ENCODE measurements around the gene PDE9A. TPM values are rescaled to one million over a fixed set of nuclear protein-coding genes. Genes with fewer than 3 reads are reported as not detected.

The PDE9A gene
- total RNA-seq, 4 donors from 2014 or later = 10.6 to 83.2 (median 28.5) TPM

DNA sequence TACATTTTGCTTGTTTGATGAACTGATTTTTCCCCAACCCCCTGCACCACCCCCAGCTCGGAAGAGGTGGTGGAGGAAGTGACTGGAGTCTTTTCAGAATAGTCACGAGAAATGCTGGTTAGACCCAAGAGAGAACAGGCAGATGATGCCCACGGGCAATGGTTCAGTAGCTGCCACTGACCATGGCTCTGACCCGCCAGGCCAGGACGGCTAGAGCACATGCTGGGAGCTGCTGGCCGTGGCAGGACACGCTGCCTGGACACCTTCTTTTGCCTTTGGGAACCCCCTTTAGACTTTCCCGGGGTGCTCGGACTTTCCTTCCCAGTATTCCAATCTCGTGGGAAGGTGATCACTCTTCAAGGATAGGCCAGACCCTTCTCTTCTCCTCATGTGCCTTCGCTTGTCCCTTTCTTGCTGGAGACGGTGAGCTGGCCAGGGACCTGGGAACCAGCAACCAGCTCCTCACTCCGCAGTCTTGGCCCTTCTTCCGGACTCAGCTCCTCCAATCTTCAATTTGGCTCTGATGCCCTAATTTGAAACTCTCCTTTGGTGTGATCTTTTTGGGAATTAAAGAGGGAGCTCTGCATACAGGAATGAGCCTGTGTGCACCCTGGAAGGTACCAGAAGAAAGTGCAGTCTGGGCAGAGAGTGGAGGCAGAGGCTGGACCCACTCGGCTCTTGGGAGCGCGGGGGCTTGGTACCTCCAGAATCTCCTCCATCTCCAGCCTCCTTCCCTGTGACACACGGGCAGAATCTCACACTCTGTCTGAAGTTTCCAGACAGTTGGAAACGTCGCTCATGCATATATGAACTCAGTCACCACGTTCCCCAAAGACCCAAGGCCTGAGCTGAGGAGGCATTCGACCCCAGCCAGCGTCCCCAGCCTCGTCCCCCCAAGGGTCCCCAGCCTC, 4.0 kb upstream of the PDE9A start:
- ATAC-seq = no peak
- TF ChIP-seq, protein P1, sequence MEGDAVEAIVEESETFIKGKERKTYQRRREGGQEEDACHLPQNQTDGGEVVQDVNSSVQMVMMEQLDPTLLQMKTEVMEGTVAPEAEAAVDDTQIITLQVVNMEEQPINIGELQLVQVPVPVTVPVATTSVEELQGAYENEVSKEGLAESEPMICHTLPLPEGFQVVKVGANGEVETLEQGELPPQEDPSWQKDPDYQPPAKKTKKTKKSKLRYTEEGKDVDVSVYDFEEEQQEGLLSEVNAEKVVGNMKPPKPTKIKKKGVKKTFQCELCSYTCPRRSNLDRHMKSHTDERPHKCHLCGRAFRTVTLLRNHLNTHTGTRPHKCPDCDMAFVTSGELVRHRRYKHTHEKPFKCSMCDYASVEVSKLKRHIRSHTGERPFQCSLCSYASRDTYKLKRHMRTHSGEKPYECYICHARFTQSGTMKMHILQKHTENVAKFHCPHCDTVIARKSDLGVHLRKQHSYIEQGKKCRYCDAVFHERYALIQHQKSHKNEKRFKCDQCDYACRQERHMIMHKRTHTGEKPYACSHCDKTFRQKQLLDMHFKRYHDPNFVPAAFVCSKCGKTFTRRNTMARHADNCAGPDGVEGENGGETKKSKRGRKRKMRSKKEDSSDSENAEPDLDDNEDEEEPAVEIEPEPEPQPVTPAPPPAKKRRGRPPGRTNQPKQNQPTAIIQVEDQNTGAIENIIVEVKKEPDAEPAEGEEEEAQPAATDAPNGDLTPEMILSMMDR (IDR thresholded peaks at IDR 0.05) = no peak
- TF ChIP-seq POLR2A (IDR thresholded peaks at IDR 0.05) (no peak), POLR2AphosphoS5 (IDR thresholded peaks at IDR 0.05) (no peak), EP300 (IDR thresholded peaks at IDR 0.05) (no peak)
- 85 to 87% methylated on average over 11 of the region's 24 CpGs for WGBS, 2 donors (ENCODE audit: low coverage in 1 of 2)
- Histone ChIP-seq H3K27me3 (peaks cover 5% of the 10 kb centered on the region), H3K4me1 (peaks cover 0 to 24% (median 4%) of the 10 kb centered on the region in 3 donors), H3K36me3 (no peaks in the 10 kb centered on the region), H3K4me3 (no peak overlapping the region), H3K9me3 (no peaks in the 10 kb centered on the region), H3K27ac (no peak overlapping the region)

DNA sequence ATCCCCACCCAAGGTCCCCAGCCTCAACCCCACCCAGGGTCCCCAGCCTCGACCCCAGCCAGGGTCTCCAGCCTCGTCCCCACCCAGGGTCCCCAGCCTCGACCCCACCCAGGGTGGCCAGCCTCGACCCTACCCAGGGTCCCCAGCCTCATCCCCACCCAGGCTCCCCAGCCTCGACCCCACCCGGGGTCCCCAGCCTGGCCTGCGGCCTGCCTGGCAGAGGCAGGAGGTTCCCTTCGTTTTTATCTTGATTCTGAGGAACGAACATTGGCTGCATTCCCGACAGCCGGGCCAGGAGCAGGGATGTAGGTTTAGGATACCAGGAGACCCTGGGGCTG, 3.4 kb upstream of the PDE9A start:
- Histone ChIP-seq H3K27ac (no peak overlapping the region), H3K9me3 (no peaks in the 10 kb centered on the region), H3K36me3 (no peaks in the 10 kb centered on the region), H3K4me3 (no peak overlapping the region), H3K4me1 (peaks cover 0 to 30% (median 10%) of the 10 kb centered on the region in 3 donors), H3K27me3 (peaks cover 11% of the 10 kb centered on the region)
- TF ChIP-seq EP300 (IDR thresholded peaks at IDR 0.05) (no peak), POLR2AphosphoS5 (IDR thresholded peaks at IDR 0.05) (no peak), POLR2A (IDR thresholded peaks at IDR 0.05) (no peak)
- TF ChIP-seq, protein P1 (IDR thresholded peaks at IDR 0.05) = no peak
- no peak for ATAC-seq
- WGBS, 2 donors (ENCODE audit: low coverage in 1 of 2) = no CpG with 5 or more reads among the region's 11 CpGs

DNA sequence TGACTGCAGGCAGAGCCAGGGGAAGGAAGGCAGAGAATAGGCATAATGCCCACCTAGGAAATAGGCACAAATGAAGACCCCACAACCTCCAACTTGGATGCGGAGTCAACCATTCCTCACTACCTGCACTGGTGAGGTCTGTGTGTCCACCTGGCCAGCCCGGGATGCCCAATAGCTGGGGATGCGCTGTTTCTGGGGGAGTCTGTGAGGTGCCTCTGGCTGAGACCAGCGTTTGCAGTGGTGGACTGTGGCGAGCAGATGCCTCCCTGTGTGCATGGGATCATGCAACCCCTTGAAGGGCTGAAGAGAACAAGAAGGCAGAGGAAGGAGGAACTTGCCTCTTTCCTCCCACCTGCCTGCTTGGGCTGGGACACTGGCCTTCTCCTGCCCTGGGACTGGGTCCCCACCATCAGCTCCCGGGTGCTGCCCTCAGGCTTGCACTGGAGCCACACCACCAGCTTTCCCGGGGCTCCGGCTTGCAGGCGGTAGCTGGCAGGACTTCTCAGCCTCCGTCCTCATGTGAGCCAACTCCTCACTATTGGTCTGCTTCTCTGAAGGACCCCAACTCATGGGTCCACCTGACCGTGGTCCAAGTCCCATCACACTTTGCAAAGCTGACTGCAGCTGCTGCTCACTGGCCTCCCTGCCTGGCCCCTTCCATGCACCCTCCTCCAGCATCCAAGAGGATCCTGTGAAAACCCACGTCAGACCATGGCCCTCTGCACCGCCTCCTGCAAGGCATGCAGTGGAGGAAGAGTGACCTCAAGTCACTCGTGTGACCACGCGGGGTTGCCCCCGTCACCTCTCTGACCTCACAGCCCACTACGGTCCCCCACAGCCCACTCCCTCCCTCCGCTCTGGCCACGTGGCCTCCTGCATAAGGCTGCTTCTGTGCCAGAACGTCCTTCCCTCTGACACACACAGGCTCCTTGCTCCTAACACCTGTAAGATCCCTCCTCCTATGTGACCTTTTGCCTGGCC, 2.7 kb upstream of the PDE9A start:
- no peak for TF ChIP-seq EP300 (IDR thresholded peaks at IDR 0.05)
- TF ChIP-seq POLR2AphosphoS5 (IDR thresholded peaks at IDR 0.05) = no peak
- TF ChIP-seq POLR2A (IDR thresholded peaks at IDR 0.05) = no peak
- TF ChIP-seq, protein P1 (IDR thresholded peaks at IDR 0.05) = no peak
- WGBS, 2 donors (ENCODE audit: low coverage in 1 of 2) = 72 to 76% methylated on average over 10 to 11 of the region's 21 CpGs
- no peak for ATAC-seq
- Histone ChIP-seq H3K27ac (no peak overlapping the region), H3K4me3 (no peak overlapping the region), H3K27me3 (peaks cover 13% of the 10 kb centered on the region), H3K9me3 (no peaks in the 10 kb centered on the region), H3K4me1 (peaks cover 0 to 37% (median 17%) of the 10 kb centered on the region in 3 donors), H3K36me3 (no peaks in the 10 kb centered on the region)

DNA sequence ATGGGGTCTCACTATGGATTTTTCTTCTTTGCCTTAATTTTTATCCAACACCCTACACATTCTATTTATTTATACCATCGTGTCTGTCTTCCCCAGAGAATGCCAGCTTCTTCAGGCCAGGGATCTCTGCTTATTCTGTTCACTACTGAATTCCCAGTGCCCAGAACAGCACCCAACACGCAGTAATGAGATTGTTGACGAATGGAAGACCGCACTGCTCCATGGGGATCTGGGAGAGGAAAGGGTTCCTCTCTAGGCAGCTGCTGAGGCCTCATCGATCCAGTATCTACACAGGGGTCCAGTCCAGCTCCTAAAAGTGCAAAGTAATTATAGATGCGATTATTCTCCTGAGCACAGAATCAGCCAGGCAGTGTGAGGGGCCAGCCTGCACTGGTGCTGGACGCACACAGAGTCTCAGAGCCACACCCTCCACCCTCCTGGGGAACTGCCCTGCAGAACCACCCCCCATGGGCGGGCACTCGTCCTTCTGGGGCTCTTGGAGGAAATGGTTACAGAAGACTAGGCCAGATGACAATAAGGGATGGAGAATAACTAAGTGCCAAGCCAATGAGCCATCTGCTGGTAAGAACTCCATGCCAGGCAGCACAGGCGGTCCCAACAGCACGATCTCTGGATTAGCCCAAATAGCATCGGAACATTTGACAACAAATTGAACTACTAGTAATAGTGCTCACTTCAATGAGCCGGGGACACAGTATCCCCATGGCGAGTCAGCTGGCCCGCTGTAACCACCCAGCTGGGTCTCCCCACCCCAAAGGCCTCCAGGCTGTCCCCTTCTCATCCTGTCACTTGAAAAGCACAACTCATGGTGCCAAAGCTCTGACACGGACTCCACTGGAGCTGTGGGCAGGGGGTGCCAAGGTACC, 1.7 kb upstream of the PDE9A start:
- WGBS, 2 donors (ENCODE audit: low coverage in 1 of 2) = 48% methylated on average over 4 of the region's 16 CpGs; no CpG with 5 or more reads in 1 of the 2 donors
- H3K27ac ChIP-seq = peak overlapping the region in 3 of 4 donors; percentile 80 to 90 (median 85)
- H3K4me3 ChIP-seq = no peak overlapping the region
- peaks cover 21% of the 10 kb centered on the region for H3K27me3 ChIP-seq
- TF ChIP-seq, protein P1 (IDR thresholded peaks at IDR 0.05) = no peak
- TF ChIP-seq POLR2A (IDR thresholded peaks at IDR 0.05) = no peak
- TF ChIP-seq POLR2AphosphoS5 (IDR thresholded peaks at IDR 0.05) = no peak
- no peak for TF ChIP-seq EP300 (IDR thresholded peaks at IDR 0.05)
- H3K9me3 ChIP-seq = no peaks in the 10 kb centered on the region
- no peak for ATAC-seq
- peaks cover 0 to 47% (median 18%) of the 10 kb centered on the region in 3 donors for H3K4me1 ChIP-seq
- no peaks in the 10 kb centered on the region for H3K36me3 ChIP-seq
